Measurements from ENCODE around the gene PGBD2.
A peak's percentile ranks its signal among the peaks of the same experiment; 100 is the strongest.

PGBD2 gene

GRCh38 chr1:248904437-248905216, 1.4 kb upstream of the PGBD2 start:
- TF ChIP-seq CTCF (IDR thresholded peaks at IDR 0.05) (no peak), ZFX (IDR thresholded peaks at IDR 0.05; ENCODE audit: borderline replicate concordance) (no peak)

GRCh38 chr1:248905662-248906008, 400 bp upstream of the PGBD2 start:
- H3K27ac ChIP-seq, result peak overlapping the region; percentile 83
- TF ChIP-seq CTCF (IDR thresholded peaks at IDR 0.05), result no peak
- TF ChIP-seq ZFX (IDR thresholded peaks at IDR 0.05; ENCODE audit: borderline replicate concordance), result no peak

More at GRCh38 chr1:248904437-248905216, 1.4 kb upstream of the PGBD2 start:
- H3K27ac ChIP-seq, result no peak overlapping the region

- TF ChIP-seq ZFX (IDR thresholded peaks at IDR 0.05; ENCODE audit: borderline replicate concordance) (no peak), CTCF (IDR thresholded peaks at IDR 0.05) (no peak)
- H3K27ac ChIP-seq, result peak overlapping the region; percentile 83
Measured at GRCh38 chr1:248906753-248907661, 972 bp downstream of the PGBD2 start.

- TF ChIP-seq ZFX (IDR thresholded peaks at IDR 0.05; ENCODE audit: borderline replicate concordance), result no peak
- TF ChIP-seq CTCF (IDR thresholded peaks at IDR 0.05), result no peak
- no peak overlapping the region for H3K27ac ChIP-seq
Measured at GRCh38 chr1:248910761-248911160, 4.7 kb downstream of the PGBD2 start.

- no peak for TF ChIP-seq CTCF (IDR thresholded peaks at IDR 0.05)
- TF ChIP-seq ZFX (IDR thresholded peaks at IDR 0.05; ENCODE audit: borderline replicate concordance), result no peak
Measured at GRCh38 chr1:248913933-248914332, 7.9 kb downstream of the PGBD2 start.

GRCh38 chr1:248914796-248915381, 8.9 kb downstream of the PGBD2 start:
- TF ChIP-seq ZFX (IDR thresholded peaks at IDR 0.05; ENCODE audit: borderline replicate concordance) (no peak), CTCF (IDR thresholded peaks at IDR 0.05) (no peak)
- no peak overlapping the region for H3K27ac ChIP-seq

More at GRCh38 chr1:248913933-248914332, 7.9 kb downstream of the PGBD2 start:
- no peak overlapping the region; the same call in 1 of the 2 replicates for H3K27ac ChIP-seq
